Ishikawa (cell line): ENCODE measurements around the gene CTTNBP2NL.

ENCODE experiments used
- CEBPB ChIP-seq: IDR thresholded peaks from 2 replicates; pipeline ENCODE4 v1.6.1; 2012
- CREB1 ChIP-seq: IDR thresholded peaks from 2 replicates; pipeline ENCODE4 v1.6.1; 2012; ENCODE audit warnings: low read depth
- EP300 ChIP-seq: IDR thresholded peaks from 2 replicates; pipeline ENCODE4 v1.6.1; 2012; ENCODE audit warnings: borderline replicate concordance
- MAX ChIP-seq: IDR thresholded peaks from 2 replicates; pipeline ENCODE4 v1.6.1; 2012
- NFIC ChIP-seq: IDR thresholded peaks from 2 replicates; pipeline ENCODE4 v1.6.1; 2012
- RAD21 ChIP-seq: IDR thresholded peaks from 2 replicates; pipeline ENCODE4 v1.6.1; 2012; ENCODE audit warnings: low read depth
- REST ChIP-seq: IDR thresholded peaks from 2 replicates; pipeline ENCODE4 v1.6.1; 2012; ENCODE audit warnings: low read depth, mild to moderate bottlenecking
- TAF1 ChIP-seq: IDR thresholded peaks from 2 replicates; pipeline ENCODE4 v1.6.1; 2012; ENCODE audit warnings: low read depth, mild to moderate bottlenecking
- TEAD4 ChIP-seq: IDR thresholded peaks from 2 replicates; pipeline ENCODE4 v1.6.1; 2012
- YY1 ChIP-seq: IDR thresholded peaks from 2 replicates; pipeline ENCODE4 v1.6.1; 2012; ENCODE audit warnings: low read depth
- ZBTB7A ChIP-seq: IDR thresholded peaks from 2 replicates; pipeline ENCODE4 v1.6.1; 2012; ENCODE audit warnings: low read depth

GRCh38 chr1:112410673-112411072, 14.7 kb downstream of the CTTNBP2NL start:
- TF ChIP-seq YY1 (no peak), CEBPB (no peak), RAD21 (no peak), TEAD4 (no peak), MAX (no peak), EP300 (no peak), ZBTB7A (no peak), CREB1 (no peak), TAF1 (no peak), NFIC (no peak), REST (no peak)
